Osteocyte (in vitro differentiated cells): ENCODE results near the gene GADD45GIP1. TPM values are rescaled to one million over a fixed set of nuclear protein-coding genes. Genes with fewer than 3 reads are reported as not detected.
A peak's percentile ranks its signal among the peaks of the same experiment; 100 is the strongest.
"Not testable (repeated sequence)": the region's sequence is repeated elsewhere in the genome, so short reads cannot be mapped to it uniquely, and the experiment has no call there.

Experiments used
- DNase-seq: peaks from one replicate; pipeline ENCODE4 v3.0.0; 2021; ENCODE audit warnings: mixed read lengths; ENCODE audit not compliant: unreplicated experiment; ENCODE audit errors: extremely low spot score
- H3K27ac Mint-ChIP-seq: one replicate; pipeline ENCODE4 v1.8.0; 2021; ENCODE audit warnings: mild to moderate bottlenecking, mixed read lengths; ENCODE audit not compliant: unreplicated experiment
- H3K27me3 Mint-ChIP-seq: one replicate; pipeline ENCODE4 v1.8.0; 2021; ENCODE audit warnings: mixed read lengths; ENCODE audit not compliant: unreplicated experiment
- H3K36me3 Mint-ChIP-seq: one replicate; pipeline ENCODE4 v1.8.0; 2021; ENCODE audit warnings: mixed read lengths; ENCODE audit not compliant: unreplicated experiment
- H3K4me1 Mint-ChIP-seq: one replicate; pipeline ENCODE4 v1.8.0; 2021; ENCODE audit warnings: mixed read lengths; ENCODE audit not compliant: unreplicated experiment
- H3K4me3 Mint-ChIP-seq: one replicate; pipeline ENCODE4 v1.8.0; 2021; ENCODE audit warnings: mild to moderate bottlenecking, moderate library complexity, mixed read lengths; ENCODE audit not compliant: unreplicated experiment
- H3K9me3 Mint-ChIP-seq: one replicate; pipeline ENCODE4 v1.8.0; 2021; ENCODE audit warnings: mixed read lengths; ENCODE audit not compliant: unreplicated experiment
- total RNA-seq: library from RNA; stranded (reverse); gene quantifications from 2 replicates; pipeline ENCODE4 v1.2.1, GENCODE V29; 2021
- TF ChIP-seq, protein P1 (sequence below): fragments of 200-600 bp; sonication (generic); IDR thresholded peaks from 2 replicates; pipeline ENCODE4 v1.5.0; 2021; ENCODE audit warnings: antibody characterized with exemption, mild to moderate bottlenecking, moderate library complexity

Gene GADD45GIP1
- total RNA-seq, 1 donor from 2014 or later, result 24.0 TPM

DNA sequence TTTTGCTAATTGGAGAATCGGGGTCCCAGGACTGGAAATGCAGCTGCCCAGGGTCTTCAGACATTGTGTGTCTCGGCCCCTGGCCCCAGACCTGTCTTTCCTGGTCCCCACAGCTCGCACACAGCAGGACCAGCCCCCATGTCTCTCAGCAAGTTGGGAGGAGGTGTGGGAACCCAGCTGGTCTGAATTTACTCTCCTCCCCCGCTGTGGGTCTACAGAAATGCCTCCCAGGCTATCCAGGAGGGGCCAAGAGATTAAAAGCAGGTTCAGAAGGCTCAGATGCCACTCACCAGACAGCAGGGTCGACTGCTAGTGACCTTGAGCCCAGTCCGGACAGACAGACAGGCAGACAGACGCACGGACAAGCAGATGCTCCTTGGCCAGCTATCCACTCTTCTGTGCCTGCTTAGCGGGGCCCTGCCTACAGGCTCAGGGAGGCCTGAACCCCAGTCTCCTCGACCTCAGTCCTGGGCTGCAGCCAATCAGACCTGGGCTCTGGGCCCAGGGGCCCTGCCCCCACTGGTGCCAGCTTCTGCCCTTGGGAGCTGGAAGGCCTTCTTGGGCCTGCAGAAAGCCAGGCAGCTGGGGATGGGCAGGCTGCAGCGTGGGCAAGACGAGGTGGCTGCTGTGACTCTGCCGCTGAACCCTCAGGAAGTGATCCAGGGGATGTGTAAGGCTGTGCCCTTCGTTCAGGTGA, 12.4 kb upstream of the GADD45GIP1 start, which contains the start of gene DAND5:
TSS of gene DAND5 (plus strand) at position 285 of the 697 bp plus-strand sequence. CDS start at position 370, 85 bp downstream.
- peaks cover 2% of the 10 kb centered on the region for H3K27me3 Mint-ChIP-seq
- TF ChIP-seq, protein P1, sequence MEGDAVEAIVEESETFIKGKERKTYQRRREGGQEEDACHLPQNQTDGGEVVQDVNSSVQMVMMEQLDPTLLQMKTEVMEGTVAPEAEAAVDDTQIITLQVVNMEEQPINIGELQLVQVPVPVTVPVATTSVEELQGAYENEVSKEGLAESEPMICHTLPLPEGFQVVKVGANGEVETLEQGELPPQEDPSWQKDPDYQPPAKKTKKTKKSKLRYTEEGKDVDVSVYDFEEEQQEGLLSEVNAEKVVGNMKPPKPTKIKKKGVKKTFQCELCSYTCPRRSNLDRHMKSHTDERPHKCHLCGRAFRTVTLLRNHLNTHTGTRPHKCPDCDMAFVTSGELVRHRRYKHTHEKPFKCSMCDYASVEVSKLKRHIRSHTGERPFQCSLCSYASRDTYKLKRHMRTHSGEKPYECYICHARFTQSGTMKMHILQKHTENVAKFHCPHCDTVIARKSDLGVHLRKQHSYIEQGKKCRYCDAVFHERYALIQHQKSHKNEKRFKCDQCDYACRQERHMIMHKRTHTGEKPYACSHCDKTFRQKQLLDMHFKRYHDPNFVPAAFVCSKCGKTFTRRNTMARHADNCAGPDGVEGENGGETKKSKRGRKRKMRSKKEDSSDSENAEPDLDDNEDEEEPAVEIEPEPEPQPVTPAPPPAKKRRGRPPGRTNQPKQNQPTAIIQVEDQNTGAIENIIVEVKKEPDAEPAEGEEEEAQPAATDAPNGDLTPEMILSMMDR, result no peak
- H3K36me3 Mint-ChIP-seq, result no peaks in the 10 kb centered on the region
- no peaks in the 10 kb centered on the region for H3K9me3 Mint-ChIP-seq
- peaks cover 22% of the 10 kb centered on the region for H3K4me1 Mint-ChIP-seq
- no peak within 1 kb of the TSS for H3K4me3 Mint-ChIP-seq
- no peak within 1 kb of the TSS for H3K27ac Mint-ChIP-seq
- DNase-seq, result no peak

DNA sequence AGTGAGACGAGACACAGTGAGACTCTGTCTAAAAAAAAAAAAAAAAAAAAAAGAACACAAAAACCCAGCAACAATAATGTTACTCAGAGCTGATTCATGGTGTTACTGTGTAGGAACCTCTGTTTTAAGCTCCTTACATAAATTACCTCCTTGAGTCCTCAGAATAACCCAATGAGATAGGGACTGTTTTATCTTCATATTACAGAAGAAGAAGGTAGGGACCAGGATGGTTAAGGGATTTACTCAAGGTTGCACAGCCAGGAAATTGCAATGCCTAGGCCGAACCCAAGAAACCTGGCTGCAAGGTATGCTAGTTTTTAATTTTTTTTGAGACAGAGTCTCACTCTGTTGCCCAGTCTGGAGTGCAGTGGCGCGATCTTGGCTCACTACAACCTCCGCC, 10.9 kb upstream of the GADD45GIP1 start:
- TF ChIP-seq, protein P1, result no peak
- Mint-ChIP-seq H3K36me3 (no peaks in the 10 kb centered on the region), H3K27me3 (no peaks in the 10 kb centered on the region), H3K9me3 (no peaks in the 10 kb centered on the region), H3K4me3 (no peak overlapping the region), H3K27ac (no peak overlapping the region), H3K4me1 (peaks cover 22% of the 10 kb centered on the region)
- DNase-seq, result no peak

DNA sequence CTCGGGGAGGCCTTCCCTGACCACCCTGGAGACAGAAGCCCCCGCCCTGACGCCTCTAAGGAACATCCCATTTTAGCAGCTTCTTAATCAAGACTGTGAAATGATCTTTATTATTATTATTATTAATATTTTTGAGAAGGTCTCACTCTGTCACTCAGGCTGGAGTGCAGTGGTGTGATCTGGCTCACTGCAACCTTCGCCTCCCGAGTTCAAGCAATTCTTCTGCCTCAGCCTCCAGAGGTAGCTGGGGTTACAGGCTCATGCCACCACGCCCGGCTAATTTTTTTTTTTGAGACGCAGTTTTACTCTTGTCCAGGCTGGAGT, 8.8 kb upstream of the GADD45GIP1 start:
- no peak for DNase-seq
- H3K4me3 Mint-ChIP-seq, result peak overlapping the region; percentile 59
- no peak overlapping the region for H3K27ac Mint-ChIP-seq
- H3K4me1 Mint-ChIP-seq, result peaks cover 22% of the 10 kb centered on the region
- TF ChIP-seq, protein P1, result no peak
- no peaks in the 10 kb centered on the region for H3K27me3 Mint-ChIP-seq
- no peaks in the 10 kb centered on the region for H3K9me3 Mint-ChIP-seq
- no peaks in the 10 kb centered on the region for H3K36me3 Mint-ChIP-seq

DNA sequence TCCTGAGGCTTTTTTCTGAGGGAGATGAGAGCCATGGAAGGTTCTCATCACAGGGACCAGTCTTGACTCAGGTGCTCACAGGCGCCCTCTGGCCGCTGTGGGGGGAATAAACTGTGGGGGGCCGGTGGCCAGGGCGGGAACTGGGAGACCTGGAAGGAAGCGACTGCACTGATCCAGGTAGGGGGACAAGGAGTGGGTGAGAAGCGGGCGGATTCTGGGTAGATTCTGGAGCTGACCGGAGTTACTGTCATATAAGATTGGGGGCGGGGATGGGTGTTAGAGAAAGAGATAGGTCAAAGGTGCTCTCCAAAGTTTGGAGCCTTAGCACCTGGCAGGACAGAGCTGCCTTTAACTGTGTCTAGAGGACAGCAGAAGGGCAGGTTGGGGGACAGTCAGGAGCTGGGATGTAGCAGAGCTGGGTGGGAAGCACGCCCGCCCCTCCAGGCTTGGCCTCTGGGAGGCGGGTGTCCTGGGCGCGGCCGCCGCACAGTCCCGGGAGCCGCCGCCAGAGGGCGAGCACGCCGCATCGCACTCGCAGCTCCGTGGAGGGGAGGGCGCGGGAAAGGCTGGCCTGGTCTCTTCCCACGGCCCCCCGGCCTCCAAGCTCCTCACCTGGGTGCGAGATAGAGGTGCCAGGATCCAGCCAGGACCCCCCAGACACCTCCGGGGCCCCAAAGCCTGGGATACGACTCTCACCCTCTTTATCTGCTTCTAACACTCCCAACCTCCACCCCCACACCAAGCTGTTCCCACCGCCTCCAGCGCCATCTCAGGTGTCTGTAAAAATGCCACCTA, 8.2 kb upstream of the GADD45GIP1 start:
- Mint-ChIP-seq H3K36me3 (no peaks in the 10 kb centered on the region), H3K4me3 (peak overlapping the region; percentile 92), H3K27me3 (no peaks in the 10 kb centered on the region), H3K4me1 (peaks cover 18% of the 10 kb centered on the region), H3K9me3 (no peaks in the 10 kb centered on the region), H3K27ac (peak overlapping the region; percentile 79)
- TF ChIP-seq, protein P1, result peak; percentile 90
- peak; percentile 95 for DNase-seq

DNA sequence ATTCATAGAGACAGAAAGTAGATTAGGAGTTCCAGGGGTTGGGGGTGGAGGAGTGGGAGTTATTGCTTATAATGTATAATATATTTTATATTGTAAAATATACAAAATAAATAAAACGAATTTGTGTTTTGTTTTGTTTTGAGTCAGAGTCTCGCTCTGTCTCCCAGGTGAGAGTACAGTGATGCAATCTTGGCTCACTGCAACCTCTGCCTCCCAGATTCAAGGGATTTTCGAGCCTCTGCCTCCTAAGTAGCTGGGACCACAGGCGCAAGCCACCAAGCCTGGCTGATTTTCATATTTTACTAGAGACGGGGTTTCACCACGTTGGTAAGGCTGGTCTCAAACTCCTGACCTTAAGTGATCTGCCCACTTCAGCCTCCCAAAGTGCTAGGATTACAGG, 2.5 kb upstream of the GADD45GIP1 start:
- no peak for DNase-seq
- Mint-ChIP-seq H3K27ac (no peak overlapping the region), H3K27me3 (no peaks in the 10 kb centered on the region), H3K4me1 (peaks cover 18% of the 10 kb centered on the region), H3K36me3 (peaks cover under 1% of the 10 kb centered on the region), H3K9me3 (no peaks in the 10 kb centered on the region), H3K4me3 (no peak overlapping the region)
- TF ChIP-seq, protein P1, result no peak

DNA sequence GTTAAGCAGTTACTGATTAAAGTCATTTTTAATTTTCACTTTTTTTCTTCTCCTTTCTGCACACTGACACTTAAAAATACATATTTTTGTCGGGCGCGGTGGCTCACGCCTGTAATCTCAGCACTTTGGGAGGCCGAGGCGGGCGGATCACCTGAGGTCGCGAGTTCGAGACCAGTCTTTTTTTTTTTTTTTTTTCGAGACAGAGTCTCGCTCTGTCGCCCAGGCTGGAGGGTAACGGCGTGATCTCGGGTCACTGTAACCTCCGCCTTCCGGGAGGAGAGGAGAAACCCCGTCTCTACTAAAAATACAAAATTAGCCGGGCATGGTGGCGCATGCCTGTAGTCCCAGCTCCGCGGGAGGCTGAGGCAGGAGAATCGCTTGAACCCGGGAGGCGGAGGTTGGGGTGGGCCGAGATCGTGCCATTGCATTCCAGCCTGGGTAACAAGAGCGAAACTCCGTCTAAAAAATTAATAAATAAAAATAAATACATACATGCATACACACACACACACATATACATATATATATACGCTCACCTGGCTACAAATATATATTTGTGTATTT, 448 bp upstream of the GADD45GIP1 start:
- not testable (repeated sequence) for H3K27me3 Mint-ChIP-seq, DNase-seq, H3K9me3 Mint-ChIP-seq
- peaks cover 12% of the 10 kb centered on the region for H3K36me3 Mint-ChIP-seq
- peak overlapping the region; percentile 84 for H3K27ac Mint-ChIP-seq
- peak overlapping the region; percentile 76 for H3K4me3 Mint-ChIP-seq
- peaks cover 32% of the 10 kb centered on the region for H3K4me1 Mint-ChIP-seq
